HG03095 (cell line): ENCODE measurements around the gene NRXN2.

ENCODE experiments used
- ATAC-seq: cut with Tn5 transposase; IDR thresholded peaks from one replicate; pipeline ENCODE4 v1.9.1; 2021; ENCODE audit warnings: moderate library complexity; ENCODE audit not compliant: unreplicated experiment

NRXN2 gene

GRCh38 chr11:64759131-64759721 lies 36.2 kb upstream of the NRXN2 start:
- no peak for ATAC-seq

GRCh38 chr11:64758330-64759079 lies 35.5 kb upstream of the NRXN2 start:
- no peak for ATAC-seq

- no peak for ATAC-seq
These were observed 34.7 kb upstream of the NRXN2 start for GRCh38 chr11:64757549-64758329.

GRCh38 chr11:64755681-64756361 lies 32.8 kb upstream of the NRXN2 start:
- ATAC-seq = no peak

- ATAC-seq = no peak
These were observed 32.1 kb upstream of the NRXN2 start for GRCh38 chr11:64754919-64755662.

DNA sequence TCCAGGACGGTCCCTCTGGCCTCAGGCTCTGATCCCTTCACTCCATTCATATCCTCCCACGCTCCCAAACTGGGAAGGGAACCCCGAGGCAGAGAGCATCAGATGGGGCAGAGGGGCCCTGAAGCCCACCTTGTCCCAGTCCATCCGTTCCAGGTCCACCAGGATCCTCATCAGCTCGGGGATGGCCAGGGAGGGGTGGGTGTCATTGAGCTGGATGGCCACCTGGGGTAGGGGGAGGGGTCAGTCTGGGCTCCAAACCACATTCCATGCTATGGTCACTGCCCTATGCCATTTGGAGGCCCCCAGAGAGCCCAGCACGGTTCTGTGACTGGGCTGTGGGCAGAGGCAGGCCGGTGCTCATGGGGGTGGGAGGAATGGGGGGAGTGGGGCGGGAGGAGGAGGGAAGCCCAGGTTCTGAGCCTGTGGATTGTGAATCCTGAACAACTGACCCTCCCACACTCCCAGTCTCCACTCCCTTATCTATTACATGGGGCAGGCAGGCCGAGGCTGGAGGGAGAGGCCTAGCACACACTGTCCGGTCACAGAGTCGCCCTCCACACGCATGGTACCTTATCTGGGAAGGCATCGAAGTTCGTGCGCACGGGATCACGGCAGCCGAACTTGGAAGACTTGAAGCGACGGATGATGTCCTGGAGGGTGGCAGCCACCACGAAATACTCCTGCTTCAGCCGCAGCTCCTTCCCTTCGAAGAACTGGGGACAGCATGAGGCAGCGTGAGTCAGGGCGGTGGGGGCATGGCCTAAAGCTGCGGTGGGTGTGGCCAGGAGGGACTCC lies 31.3 kb upstream of the NRXN2 start:
- no peak for ATAC-seq

GRCh38 chr11:64753380-64754123 lies 30.6 kb upstream of the NRXN2 start:
- ATAC-seq = no peak

DNA sequence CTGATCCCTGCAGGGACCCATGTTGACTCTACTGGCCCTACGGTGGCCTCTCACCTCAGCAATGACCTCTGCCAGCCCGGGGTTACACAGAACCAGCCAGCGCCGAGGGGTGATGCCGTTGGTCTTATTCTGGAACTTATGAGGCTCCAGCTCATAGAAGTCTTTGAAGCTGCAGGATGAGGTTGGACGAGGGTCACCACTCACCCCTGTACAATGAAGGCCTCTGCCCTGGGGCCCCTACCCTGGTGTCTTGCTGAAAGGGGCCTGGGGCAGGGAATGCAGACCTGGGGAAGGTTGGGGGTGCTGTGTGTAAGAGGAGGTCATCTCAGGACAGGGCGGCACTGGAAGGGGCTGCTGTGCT lies 30.0 kb upstream of the NRXN2 start:
- ATAC-seq = no peak

GRCh38 chr11:64752175-64752970 lies 29.4 kb upstream of the NRXN2 start:
- no peak for ATAC-seq

- no peak for ATAC-seq
These were observed 28.6 kb upstream of the NRXN2 start for GRCh38 chr11:64751580-64751979.

GRCh38 chr11:64751136-64751535 lies 28.1 kb upstream of the NRXN2 start:
- no peak for ATAC-seq

- ATAC-seq = no peak
These were observed 27.5 kb upstream of the NRXN2 start for GRCh38 chr11:64750361-64751054.

- no peak for ATAC-seq
These were observed 25.1 kb upstream of the NRXN2 start for GRCh38 chr11:64747961-64748665.

- no peak for ATAC-seq
These were observed 23.5 kb upstream of the NRXN2 start for GRCh38 chr11:64746486-64746885.

DNA sequence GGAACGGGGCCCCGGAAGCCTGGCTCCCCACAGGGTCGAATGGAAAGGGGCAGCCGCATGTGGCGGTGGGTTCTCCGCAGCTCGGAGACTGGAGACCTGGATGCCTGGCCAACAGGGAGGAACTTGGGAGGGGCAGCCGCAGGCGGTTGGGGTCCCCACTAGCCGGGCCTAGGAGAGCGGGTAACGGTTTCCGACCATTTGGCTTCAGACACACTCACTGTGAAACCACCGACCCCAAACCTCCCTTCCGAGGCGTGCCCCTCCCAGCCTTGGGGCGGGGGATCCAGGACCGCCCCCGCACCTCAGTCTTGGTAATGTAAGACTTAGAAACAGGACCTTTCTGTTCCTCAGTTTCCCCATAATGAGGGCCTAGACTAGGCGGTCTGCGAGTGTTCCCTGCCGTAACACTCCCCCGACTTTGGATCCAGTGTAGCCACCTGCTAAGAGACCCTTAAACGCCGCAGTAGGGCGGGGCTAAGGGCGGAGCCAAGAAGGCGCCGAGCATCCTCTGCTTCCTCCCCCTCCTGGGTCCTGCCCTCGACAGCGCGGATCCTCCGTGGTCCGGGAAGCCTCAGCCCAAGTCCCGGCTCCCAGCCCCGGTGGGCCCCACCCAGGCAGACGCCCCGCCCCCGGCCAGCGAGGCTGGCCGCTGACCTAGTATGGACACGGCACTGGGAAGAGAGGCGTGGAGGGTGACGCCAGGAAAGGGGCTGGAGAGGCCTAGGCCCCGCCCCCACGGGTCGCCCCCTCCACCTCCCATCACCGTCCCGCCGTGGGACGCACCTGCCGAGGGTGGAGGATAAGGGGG lies 22.7 kb upstream of the NRXN2 start:
- no peak for ATAC-seq

- no peak for ATAC-seq
These were observed 22.2 kb upstream of the NRXN2 start for GRCh38 chr11:64745189-64745520.
